Epithelial cell of esophagus (primary cell): ENCODE results near the gene GABARAPL1.

Experiments
- DNase-seq: peaks from one replicate; pipeline ENCODE4 v3.0.0; 2010; ENCODE audit warnings: low read depth
- H3K4me3 ChIP-seq: 2 replicates; pipeline ENCODE4 v1.5.1; 2011; ENCODE audit warnings: mild to moderate bottlenecking, low read length, control low read depth
- CTCF ChIP-seq: IDR thresholded peaks from 2 replicates; pipeline ENCODE4 v1.5.1; 2011; ENCODE audit warnings: low read depth, mild to moderate bottlenecking, low read length, control low read depth, inconsistent platforms; ENCODE audit not compliant: insufficient read depth; ENCODE audit errors: missing control alignments

The GABARAPL1 gene

DNA sequence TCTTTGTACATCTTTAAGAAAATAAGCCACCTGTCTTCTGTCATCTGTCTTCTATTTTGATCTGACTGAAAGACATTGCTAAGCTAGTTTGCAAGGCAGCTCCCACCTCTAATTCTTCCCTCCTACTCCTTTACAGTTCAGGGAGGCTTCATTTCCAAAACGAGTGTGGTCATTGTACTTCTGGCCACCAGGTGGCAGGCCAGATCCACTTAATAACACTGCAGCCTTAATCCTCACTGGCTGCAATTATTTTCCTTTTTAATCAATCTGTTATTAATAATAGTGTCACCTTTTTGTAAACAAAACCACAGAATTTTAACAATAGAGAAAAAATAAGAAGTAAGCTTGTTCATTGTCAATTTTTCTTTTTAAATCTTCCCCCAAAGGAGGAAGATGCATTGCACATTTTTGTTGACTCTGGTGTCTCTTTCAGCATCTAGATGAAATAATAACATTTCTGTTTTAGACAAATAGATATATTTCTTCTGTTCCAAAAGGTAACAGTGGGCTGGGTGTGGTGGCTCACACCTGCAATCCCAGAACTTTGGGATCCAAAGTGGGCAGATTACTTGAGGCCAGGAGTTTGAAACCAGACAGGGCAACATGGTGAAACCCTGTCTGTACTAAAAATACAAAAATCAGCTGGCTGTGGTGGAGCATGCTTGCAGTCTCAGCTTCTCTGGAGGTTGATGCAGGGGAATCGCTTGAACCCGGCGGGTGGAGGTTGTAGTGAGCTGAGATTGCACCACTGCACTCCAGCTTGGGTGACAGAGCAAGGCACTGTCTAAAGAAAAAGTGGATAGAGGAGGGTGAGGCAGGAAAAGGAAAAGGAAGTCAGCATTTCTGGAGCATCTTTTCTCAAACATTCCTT lies 23.3 kb downstream of the GABARAPL1 start:
- peak; percentile 83 for TF ChIP-seq CTCF
- peak; percentile 43 for DNase-seq
- H3K4me3 ChIP-seq: no peak overlapping the region

GRCh38 chr12:10236720-10237119 lies 24.0 kb downstream of the GABARAPL1 start:
- no peak for TF ChIP-seq CTCF
- no peak overlapping the region for H3K4me3 ChIP-seq
- no peak for DNase-seq

DNA sequence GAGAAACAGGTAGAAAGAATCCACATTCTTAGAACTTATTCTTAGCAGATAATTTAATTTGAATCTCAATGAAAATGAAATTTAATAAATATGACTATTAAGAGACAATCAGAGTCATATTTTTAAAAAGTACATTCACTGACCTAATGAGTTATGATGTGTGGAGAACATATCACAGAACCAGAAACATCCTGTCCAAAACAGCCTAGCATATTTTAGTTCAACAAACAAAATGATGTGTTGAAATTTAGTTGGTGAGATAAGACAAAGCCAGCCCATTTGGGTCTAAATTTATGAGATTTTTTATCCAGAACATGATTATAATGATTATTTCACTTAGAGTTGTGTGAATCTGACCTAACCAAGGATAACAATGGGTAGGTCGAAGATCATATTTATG lies 25.8 kb downstream of the GABARAPL1 start:
- no peak overlapping the region for H3K4me3 ChIP-seq
- no peak for DNase-seq
- no peak for TF ChIP-seq CTCF

DNA sequence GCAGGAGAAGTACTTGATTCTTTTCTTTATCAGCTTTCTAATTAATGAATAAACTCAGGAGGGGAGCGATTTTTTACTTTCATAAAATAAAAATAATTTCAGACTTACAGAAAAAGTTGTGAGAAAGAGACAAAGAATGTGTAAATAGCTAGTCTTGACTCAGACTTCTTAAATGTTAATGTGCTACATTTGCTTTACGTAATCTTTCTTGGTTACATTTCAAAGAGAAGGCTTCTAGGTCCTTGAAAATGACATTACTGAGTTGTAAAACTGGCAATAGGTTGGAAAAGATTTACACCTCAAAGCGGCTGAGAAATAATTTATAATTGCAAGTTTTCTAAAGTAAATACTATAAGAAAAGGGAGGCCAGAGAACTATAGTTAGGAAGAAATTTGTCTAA lies 28.6 kb downstream of the GABARAPL1 start:
- no peak overlapping the region for H3K4me3 ChIP-seq
- no peak for DNase-seq
- TF ChIP-seq CTCF: no peak

- TF ChIP-seq CTCF: no peak
- DNase-seq: no peak
- H3K4me3 ChIP-seq: no peak overlapping the region
Observed at GRCh38 chr12:10241727-10242126, 29.1 kb downstream of the GABARAPL1 start.

- no peak overlapping the region for H3K4me3 ChIP-seq
- no peak for TF ChIP-seq CTCF
- DNase-seq: no peak
Observed at GRCh38 chr12:10242539-10242938, 29.9 kb downstream of the GABARAPL1 start.

DNA sequence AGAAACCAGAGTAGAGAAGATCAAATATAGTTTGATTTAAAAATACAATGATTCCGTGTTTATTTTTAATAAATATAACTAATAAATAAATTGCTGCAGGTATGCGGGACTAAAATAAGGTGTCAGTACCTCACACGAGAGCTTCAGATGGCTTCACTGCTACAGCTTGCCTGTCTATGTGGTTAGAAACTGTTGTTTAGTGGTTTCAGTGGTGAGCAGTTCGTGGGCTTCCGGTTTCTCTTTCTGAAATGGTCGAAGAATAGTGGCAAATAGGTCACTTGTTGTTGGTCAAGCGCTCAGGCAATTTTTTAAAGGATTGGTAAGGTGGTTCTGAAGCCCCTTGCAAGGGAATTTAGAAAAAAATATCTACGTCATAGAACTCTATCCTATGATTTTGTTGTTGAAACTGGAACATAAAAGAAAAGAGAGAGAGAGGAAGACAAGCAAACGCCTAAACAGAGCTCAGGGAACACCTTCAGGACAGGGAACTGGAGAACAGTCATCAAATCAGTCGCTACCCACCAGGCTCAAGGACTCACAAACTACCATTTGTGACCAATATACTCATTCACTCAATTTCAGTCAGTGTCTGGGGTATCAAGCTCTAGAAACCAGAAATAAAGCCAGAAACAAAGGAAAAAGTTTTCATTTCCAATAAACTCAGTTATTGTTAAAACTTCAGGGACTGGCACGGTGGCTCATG lies 31.3 kb downstream of the GABARAPL1 start:
- TF ChIP-seq CTCF: no peak
- no peak for DNase-seq
- H3K4me3 ChIP-seq: no peak overlapping the region
